NCI-H2171 (cell line): ENCODE results near the gene BBX.
A peak's percentile ranks its signal among the peaks of the same experiment; 100 is the strongest.
"Not testable (repeated sequence)": the region's sequence is repeated elsewhere in the genome, so short reads cannot be mapped to it uniquely, and the experiment has no call there.

Experiments used
- DNase-seq: peaks from one replicate; lab custom pipeline; 2025; lab: John Stamatoyannopoulos, UW

The BBX gene

DNA sequence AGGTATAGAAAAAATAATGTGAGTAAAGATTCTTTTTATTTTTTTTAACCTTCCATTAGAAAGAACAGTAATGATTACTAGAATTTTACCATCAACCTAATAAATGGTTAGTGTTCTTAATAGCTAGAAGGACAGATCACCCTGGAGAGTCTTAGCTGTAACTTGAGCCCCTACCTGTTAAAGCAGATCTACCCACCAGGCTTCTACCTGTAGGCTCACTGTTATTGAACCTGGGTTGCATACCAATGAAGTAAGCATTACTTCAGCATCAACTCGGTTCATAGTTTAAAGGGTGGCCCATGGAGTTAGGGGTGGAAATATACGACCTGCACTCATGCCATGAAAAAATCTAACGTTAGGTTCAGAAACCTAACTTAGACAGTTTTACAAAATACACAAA, 280.4 kb downstream of the BBX start:
- DNase-seq, result no peak

DNA sequence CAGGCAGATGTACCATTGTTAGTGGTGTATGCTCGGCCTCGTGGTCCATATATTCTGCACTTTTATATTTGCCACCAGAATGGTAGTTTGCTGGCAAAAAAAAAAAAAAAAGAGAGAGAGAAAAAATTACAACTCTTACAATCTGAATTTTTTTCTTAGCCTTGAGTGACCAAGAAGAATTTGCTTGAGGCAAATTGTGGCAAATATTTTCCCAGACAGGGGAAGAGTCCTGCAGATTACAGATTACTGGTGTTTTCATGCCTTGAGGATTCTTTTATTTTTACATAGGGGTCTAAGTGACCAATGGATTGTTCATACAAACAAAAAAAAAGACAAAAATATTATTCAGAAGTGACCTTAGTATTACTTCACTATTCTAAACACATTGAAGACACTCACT, 283.3 kb downstream of the BBX start:
- no peak for DNase-seq

DNA sequence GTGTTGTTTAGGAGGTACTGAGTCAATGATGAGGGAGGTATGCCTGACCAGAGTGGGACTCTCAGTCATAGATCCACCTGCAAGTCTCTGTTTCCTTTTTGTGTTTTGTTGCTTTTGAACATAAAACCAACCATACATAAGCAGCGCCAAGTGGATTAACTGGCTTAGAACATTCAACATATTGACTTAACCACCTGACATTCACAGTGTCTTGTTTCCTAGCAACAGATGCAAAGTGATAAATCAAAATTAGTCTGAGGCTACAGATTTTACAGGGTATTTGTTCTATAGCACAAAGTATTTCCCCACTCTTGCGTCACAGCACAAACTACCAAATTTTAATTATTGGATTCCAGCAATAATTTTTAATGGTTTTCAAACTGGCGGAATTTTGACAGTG, 283.8 kb downstream of the BBX start:
- DNase-seq, result no peak

DNA sequence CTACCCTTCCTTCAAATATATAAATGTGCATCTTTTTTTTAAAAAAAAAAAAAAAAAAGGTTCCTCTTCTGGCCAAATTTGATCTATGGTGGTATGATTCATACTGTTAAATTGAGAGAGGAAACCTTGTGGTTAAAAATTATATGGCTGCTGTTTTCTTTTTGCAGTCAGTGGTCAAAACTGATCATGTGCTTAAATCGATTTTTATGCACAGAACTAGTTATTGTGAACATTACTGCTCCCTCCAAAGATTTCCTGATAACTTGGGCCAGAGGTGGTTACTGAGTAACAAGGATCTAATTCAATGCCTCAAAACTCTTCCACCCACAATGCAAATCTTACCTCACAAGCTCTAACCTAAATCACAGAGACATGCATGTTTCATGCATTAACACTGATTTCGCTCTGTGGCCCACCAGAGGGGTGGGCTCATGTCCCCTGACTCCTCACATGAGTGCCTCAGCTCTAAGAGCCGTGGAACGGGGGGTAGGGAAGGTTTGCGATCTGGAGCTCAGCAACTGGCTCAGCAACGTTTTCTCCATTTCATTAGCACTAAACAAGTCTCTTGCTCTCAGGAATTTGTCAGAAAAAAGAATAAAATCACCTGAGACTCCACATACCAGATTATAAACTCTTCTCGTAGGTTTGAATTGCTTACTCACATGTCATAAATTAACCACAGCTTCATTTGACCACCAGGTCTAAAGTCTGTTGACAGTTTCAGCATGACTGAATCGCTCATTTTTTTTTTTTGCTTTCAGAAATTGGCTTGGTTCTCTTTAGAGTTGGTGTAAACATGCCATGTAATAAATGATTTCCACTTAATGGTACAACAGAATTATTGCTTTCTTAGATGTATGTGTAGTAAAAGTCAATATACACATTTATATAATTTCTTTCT, 287.7 kb downstream of the BBX start:
- DNase-seq, result no peak

DNA sequence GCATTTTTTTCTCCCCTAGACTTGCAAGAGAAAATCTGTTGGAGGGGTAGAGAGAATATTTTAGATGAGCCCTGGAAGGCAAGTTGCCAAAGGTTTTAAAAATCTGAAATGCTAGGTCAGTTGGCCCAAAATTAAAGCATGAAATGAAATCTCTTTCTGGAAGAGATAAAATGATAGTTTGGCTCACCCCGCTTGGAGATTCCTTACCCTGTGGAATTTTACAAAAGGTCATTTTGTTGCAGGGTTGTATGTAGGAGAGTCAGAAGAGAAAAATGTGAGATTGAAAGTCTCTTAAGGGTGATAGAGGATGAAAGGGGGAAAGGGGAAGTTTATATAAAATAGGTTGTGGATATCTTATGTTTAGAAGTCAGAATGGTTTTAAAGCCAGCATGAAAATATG, 290.3 kb downstream of the BBX start:
- DNase-seq, result no peak

DNA sequence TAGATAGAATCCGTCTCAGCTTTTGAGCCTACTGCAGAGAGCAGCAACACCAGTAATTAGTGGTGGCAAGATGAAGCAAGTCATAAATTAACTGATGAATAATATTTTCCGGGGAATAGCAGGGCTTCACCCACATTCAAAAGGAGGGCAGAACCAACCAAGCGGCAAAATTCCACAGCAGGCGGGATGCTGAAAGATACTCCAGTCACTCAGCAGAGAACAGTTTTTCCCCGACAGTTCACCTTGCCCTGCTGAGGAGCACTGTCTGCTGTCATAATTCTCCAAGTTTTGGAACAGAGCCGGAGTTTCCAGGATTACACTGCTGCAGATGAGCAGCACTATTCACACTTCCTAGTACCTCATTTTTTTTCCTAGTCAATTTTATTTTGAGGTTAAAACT, 293.3 kb downstream of the BBX start:
- DNase-seq, result no peak

DNA sequence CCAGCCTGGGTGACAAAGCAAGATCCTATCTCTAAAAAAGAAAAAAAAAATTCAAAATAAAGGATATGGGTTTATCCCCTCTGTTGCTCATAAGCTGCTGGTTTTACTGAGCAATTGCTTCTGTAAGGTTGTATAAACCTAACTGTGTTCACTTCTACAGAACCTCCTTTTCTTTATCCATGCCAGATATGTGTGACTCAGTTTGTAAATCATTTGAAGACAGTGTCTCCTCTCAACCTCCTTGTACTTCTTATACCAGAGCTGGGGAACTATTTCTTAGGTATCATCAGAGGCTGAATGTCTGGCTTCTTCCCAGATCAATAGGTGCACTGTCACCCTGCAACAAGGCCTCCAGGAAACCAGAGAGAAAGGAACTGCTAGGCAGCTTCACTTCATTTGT, 294.3 kb downstream of the BBX start:
- DNase-seq, result no peak

DNA sequence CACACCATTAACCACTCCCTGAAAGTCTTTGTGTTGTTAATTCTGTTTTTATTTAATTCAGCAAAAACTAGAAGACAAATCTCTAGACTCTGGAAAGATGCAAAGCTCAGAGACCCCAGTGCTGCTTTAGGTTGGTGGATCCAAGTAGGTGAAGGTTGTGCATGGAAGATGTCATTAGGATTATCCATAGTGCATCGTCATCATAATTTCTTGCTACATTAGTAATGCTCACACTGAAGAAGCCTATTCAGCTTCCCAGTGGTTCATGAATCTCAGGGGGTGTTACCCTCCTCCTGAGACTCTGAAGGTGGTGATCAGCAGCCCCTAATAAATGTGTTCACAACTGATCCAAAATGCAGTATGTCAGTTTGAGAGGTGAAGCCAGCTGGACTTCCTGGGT, 295.3 kb downstream of the BBX start:
- DNase-seq, result no peak

DNA sequence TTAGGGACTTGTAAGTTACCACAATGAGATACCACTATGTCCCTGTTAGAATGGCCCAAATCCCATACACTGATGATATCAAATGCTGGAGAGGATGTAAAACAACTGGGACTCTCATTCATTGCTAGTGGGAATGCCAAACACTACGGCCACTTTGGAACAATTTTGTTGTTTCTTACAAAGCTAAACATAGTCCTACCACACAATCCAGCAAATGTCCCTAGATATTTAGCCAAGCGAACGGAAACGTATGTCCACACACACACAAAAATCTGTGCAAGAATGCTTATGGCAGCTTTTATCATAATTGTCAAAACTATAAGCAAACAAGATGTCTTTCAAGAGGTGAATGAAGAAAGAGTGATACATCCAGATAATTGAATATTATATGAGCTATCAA, 296.9 kb downstream of the BBX start:
- DNase-seq, result no peak

DNA sequence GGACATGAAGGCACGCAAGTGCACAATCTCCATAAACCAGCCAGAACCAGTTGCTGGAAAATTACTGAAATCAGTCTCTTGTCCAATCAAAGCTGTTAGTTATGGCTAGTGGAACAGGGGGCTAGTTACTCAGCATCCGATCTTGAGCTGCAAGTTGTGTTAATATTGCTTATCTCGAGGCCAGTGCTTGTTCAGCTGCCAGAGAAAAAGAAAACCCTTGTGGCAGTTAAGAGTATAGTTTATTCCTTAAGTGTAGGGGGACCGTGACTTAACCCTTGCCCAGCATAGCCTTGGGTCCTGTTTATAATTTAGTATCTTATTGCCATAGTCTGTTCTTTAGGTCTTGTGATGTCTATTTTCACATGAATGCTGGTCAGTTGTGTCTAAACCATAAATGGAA, 299.5 kb downstream of the BBX start:
- DNase-seq, result no peak

DNA sequence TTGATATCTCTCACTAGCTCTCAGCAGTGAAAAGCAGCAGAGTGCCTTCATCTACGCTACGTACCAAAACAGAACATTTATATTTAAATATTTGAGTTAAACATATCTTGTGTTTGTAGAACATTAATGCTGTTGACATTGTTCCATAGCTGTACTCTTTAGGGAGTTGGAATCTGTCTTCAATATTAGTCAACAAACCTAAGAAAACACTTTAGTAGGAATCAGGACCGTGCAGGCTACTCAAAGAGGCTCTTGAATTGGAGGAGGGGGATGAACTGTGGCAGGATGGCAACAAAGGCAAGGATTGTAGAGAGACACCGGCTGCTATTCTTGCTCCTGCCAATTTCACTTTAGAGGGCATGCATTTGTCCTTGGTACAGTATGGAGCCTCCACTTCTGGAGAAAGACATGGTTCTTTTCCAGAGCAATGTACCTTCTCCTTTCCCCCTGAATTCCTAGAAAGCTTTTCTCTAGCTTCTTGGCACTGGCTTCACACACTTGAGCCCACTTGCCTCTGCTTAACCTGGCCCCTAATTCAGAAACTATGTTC, 302.1 kb downstream of the BBX start:
- DNase-seq, result no peak

DNA sequence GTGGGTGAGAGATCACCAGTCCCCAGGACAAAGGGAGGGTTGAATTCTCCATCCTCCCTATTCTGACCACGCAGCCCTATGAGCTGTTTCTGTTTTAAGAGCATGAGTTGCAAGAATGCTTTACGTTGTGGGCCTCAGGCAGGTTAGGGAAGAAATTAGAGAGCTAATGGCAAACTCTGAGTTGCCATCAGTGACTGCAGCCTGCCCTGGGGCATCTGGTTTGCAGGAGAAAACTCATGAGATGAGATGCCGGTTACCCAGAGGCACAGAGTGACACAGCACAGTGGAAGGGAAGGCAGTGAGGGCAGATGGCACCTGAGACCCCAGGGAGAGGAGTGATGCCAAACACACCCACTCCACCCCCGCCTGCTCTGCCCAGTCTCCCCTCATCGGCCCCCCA, 302.8 kb downstream of the BBX start:
- peak; percentile 75 for DNase-seq

DNA sequence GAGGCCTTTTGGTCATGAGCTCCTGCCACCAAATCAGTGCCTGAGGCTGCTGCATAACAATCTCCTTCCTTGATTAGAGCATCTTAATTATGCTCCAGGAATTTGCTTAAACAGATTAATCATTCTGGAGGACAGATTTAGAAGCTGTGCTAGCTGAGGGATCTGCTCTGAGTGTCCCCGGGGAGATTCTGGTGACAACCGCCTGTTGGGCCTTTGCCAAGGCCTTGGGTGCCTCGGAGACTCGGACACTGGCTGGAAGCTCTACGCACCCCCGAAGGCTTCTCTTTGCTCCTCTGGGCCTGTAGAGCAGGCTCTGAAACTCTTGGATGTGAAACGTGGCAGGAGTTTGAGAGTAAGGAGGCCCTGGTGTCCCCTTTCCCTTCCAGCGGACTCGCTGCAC, 304.0 kb downstream of the BBX start:
- DNase-seq, result no peak

DNA sequence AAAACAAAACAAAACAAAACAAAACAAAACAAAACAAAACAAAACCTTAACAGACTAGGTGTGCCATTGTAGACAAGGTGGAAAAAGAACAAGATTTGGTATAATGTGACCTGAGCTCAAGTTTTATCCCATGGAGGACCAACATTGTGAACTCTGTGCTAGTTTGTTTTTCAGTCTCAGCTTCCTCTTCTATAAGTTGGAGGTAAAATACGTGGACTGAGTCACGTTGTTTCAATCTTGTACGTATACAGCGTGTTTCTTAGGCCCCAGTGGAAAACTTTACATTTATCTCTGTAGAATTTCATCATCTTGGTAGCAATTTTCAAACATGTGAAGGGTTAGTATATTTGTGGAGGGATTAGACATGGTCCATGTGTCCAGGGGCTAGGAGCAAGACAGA, 306.4 kb downstream of the BBX start:
- no peak for DNase-seq

DNA sequence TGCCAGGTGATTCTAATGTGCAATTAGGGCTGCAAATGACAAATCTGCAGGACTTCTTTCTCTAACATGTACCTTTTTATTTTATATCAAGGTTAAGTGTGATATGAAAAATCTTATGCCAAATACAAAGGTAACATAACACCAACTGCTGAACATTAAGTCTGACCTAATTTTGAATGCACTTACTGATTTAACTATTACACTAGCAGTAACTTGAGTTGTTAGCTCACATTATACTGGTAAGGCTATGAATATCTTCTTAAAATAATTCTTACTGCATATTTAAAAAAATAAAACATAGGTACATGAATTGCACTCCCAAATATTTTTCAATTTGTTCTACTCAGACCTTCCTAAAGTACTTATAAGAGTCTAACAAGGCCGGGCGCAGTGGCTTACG, 308.8 kb downstream of the BBX start:
- DNase-seq, result no peak

DNA sequence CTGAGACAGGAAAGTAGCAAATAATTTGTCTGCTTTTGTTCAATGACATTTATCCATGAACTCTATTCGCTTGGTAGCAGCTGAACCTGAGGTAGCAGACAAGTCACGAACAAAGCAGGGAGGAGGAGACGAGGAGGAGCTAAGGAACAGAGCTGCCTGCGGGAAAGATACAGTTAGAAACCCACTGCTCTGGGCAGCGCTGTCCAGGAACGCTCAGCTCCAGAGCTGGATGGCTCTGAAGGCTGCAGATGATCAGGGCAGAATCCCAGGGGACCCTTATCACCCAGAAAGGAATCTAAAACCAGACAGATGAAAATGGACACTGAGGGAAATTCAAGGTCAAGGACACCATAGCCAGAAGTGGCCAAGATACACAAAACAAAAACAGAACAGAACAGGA, 310.3 kb downstream of the BBX start:
- DNase-seq, result no peak

DNA sequence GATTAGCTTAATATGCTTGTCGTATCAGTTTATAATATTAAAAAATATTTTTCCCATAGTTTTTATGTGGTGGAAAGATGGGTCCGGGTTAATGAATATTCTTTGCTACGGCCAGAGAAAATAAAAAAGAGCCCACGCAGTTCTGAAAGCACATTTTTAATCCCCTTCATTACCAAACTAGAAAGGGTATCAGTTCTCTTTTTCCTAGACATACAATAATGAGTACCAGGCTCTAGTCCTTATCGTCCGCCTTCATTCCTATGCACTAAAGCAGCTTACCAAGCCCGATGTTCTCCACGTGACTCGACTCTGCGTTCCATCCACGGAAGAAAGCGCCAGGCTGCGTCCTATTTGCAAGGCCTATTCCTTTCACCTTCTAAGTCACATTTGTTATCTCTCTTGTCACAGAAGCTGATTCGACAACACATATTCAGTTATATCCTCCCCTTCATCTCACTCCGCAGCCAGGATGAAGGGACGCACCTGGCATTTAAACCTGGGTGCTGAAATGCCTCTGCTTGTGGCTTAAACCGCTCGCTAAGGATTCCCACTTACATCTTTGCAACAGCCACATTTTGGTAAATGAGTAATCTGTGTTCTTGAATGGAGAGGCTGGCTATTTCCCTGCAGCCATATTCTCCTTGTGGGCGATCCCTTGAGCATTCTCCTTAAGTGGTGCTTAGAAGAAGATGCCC, 311.1 kb downstream of the BBX start:
- DNase-seq, result no peak

DNA sequence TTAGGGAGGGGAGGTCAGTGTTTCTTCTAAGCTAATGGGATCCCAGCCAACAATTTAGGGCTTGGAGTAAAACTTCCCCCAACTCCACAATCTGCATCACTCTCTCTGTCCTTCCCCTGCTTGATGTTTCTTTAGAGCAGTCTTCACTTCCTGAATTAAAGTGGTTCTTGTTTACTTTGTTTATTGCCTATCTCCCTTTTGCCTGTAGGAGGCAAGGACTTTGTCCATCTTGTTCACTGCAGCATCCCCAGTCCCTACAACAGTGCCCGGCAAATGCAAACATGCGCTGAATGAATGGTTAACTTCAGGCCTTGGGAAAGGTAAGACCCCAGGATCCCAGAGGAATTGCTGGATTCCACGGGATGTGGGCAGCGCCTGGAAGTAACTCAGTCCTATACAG, 312.2 kb downstream of the BBX start:
- not testable (repeated sequence) for DNase-seq

DNA sequence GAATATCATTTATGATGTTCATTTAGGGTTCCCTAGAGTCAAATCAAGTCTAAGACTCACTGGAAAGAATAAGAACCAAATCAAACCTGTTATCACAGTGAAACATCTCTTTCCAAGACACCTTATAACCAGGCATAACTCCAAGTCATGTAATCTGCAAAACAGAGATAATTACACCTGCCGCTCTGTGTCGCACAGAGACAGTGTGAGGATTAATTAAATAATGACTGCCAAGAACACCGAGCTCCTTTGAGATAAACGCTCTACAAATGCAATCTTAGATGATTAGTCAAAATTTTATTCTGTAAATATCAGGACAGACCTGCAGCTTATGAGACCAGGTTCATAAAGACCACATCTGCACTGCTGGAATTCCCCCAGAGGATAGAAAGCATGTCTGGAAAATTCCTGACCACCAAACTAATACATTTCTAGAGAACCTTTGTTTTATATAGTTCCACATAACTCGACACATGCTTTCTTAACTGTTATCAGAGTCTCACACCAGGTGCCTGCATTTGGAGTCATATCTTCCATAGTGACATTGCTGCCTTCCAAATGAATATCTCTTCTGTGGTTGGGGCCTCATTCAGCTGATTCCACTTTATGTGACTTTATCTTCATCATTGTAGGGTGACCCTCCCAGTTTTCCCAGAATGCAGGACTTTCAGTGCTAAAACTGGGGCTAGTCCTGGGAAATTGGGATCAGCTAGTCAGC, 315.3 kb downstream of the BBX start:
- no peak for DNase-seq

DNA sequence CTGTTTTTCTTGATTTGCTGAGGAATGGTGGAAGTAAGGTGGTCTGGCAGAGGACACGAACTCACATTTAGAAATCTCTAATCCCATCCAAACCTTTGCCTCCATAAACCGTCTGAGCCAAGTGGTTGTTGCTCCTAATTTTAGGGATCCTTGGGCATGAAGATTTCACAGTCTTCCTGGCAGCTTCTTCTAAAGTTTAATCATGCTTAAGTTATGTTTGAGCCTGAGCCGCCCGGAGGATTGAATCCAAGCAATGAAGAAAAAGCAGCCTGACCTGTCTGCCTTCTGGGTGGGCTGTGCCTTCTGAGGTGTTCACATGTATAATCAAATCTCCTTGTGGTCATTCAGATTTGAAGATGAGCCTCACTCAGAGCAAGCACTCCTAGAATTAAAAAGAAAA, 319.1 kb downstream of the BBX start:
- DNase-seq, result no peak

DNA sequence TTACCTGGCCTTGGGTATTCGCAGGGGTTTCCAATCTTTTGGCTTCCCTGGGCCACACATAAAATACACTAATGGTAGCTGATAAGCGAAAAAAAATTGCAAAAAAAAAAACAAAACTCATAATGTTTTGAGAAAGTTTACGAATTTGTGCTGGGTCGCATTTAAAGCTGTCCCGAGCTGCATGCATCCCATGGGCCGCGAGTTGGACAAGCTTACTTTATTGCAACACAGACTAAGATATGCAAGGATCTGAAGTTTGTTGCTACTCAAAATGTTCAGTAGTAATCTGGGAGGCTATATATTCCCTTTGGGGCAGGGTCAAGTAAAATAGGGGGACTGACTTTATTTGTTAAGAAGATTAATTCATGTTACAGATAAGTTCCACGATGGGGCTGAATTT, 320.2 kb downstream of the BBX start:
- DNase-seq, result no peak

DNA sequence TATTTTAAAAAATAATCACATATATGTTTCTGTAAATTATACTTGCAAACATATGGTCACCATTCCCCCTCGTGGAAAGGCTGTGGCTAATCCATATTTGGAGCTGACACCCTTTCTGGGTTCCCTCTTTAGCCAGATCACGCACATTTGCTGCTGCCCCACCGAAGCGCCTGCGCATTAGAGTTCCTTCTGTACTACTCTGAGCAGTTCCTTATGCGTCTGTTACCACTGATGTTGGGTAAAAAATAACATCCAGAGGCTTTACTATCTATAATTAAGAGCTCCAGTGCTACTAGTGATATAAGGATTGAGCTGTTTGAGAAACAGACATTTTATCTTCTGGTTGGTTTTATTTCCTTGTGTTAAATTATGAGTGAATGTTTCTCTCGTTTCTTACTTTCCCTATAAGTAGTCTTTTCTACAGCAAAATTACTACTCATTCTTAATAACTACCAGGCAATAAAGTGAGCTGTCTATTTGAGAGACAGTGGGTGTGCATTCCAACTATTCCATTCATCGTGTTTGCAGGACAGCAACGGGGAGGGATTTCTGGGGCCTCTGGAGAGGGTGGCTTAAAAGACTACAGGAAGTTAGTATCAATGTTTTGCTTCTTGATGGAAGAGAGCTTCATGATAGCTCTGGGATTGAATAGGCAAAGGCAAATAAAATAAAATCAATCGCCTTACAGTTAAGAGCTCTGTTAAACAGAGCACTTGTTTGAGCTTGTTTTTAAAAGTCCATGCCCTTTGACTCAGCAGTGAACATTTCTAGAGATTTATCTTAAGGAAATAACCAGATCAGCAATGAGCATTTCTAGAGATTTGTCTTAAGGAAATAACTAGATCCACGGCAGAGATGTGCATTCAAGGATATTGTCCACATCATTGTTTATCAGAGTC, 322.9 kb downstream of the BBX start:
- DNase-seq, result no peak
